CD4-positive, CD25-positive, alpha-beta regulatory T cell (primary cell): ENCODE data around the gene MYPOP. TPM values are rescaled to one million over a fixed set of nuclear protein-coding genes. Genes with fewer than 3 reads are reported as not detected.

Experiments
- ATAC-seq, 2 donors: fragments of 150-1000 bp; cut with Tn5 transposase; one replicate each; pipeline ENCODE4 v1.10.0; 2021; ENCODE audit warnings: low read depth in 2 of 2, moderate number of reproducible peaks in 2 of 2, moderate library complexity in 1 of 2
- DNase-seq, 3 donors: peaks; one replicate each; pipeline versions ENCODE4 v3.0.0 to v3.0.0-alpha.2; 2012 to 2022; ENCODE audit warnings: mixed read lengths in 1 of 3
- H3K27ac ChIP-seq: one replicate; pipeline ENCODE4 v1.7.0; 2013; ENCODE audit warnings: mild to moderate bottlenecking, low read length; ENCODE audit not compliant: insufficient read depth, poor library complexity, severe bottlenecking
- H3K27me3 ChIP-seq: one replicate; pipeline ENCODE4 v1.7.0; 2013; ENCODE audit warnings: low read length; ENCODE audit not compliant: control insufficient read depth, insufficient read depth
- H3K36me3 ChIP-seq: one replicate; pipeline ENCODE4 v1.7.0; 2013; ENCODE audit warnings: mild to moderate bottlenecking, low read length, moderate library complexity; ENCODE audit not compliant: control insufficient read depth, insufficient read depth
- H3K4me1 ChIP-seq: 2 replicates; pipeline ENCODE4 v1.7.0; 2013; ENCODE audit warnings: mild to moderate bottlenecking, low read length; ENCODE audit not compliant: insufficient read depth, control insufficient read depth, poor library complexity, severe bottlenecking
- H3K4me3 ChIP-seq: one replicate; pipeline ENCODE4 v1.7.0; 2013; ENCODE audit warnings: low read depth, mild to moderate bottlenecking, low read length, moderate library complexity
- H3K9me3 ChIP-seq, 2 experiments: 1 replicate in 1 of 2; 2 replicates in 1 of 2; pipeline ENCODE4 v1.7.0; 2013; ENCODE audit warnings: low read length in 2 of 2, mild to moderate bottlenecking in 1 of 2, moderate library complexity in 1 of 2; ENCODE audit not compliant: control insufficient read depth in 2 of 2
- H3K27ac Mint-ChIP-seq, 3 donors: one replicate each; pipeline ENCODE4 v1.8.0; 2020 to 2022; ENCODE audit warnings: mild to moderate bottlenecking in 3 of 3, mixed read lengths in 3 of 3, moderate library complexity in 2 of 3
- H3K27me3 Mint-ChIP-seq: one replicate; pipeline ENCODE4 v1.8.0; 2022; ENCODE audit warnings: mild to moderate bottlenecking, mixed read lengths
- H3K36me3 Mint-ChIP-seq: one replicate; pipeline ENCODE4 v1.8.0; 2020; ENCODE audit warnings: mixed read lengths
- H3K4me1 Mint-ChIP-seq, 4 donors: one replicate each; pipeline ENCODE4 v1.8.0; 2020 to 2022; ENCODE audit warnings: mixed read lengths in 4 of 4, mild to moderate bottlenecking in 1 of 4
- H3K4me3 Mint-ChIP-seq, 4 donors: one replicate each; pipeline ENCODE4 v1.8.0; 2020 to 2022; ENCODE audit warnings: mild to moderate bottlenecking in 4 of 4, mixed read lengths in 4 of 4, moderate library complexity in 3 of 4
- H3K9me3 Mint-ChIP-seq, 7 donors: one replicate each; pipeline ENCODE4 v1.8.0; 2020 to 2022; ENCODE audit warnings: mixed read lengths in 7 of 7, mild to moderate bottlenecking in 3 of 7, moderate library complexity in 2 of 7
- polyA plus RNA-seq, 4 donors: library from polyadenylated mRNA; unstranded; fragments of 300-500 nt; fragmentation: Illumina TruSeq; gene quantifications; one replicate each; pipeline ENCODE4 v1.2.3, GENCODE V29; 2021
- total RNA-seq: library from RNA; stranded (reverse); gene quantifications from one replicate; pipeline ENCODE4 v1.2.3, GENCODE V29; 2022

Gene MYPOP
- total and polyA plus RNA-seq, 5 donors from 2014 or later: 0.17 to 8.7 (median 0.32) TPM; not detected in 1

DNA sequence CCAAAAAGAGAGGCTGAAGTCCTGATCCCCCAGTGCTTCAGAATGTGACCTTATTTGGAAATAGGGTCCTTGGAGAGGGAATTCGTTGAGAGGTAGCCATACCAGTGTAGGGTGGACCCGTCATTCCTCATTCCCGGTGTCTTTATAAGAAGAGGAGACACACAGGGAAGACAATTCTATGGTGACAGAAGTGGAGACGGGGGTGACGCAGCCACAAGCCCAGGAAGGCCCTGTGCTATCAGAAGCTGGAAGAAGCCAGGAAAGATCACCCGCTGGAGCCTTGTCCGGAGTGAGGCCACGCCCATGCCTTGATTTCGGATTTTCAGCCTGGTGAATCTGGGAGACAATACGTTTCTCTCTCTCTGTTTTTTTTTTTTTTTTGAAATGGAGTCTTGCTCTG is 2.6 kb upstream of the MYPOP start:
- peaks cover 4% of the 10 kb centered on the region for H3K36me3 ChIP-seq
- peaks cover 27% of the 10 kb centered on the region for H3K4me1 ChIP-seq
- H3K27me3 ChIP-seq: no peaks in the 10 kb centered on the region
- H3K9me3 ChIP-seq: no peaks in the 10 kb centered on the region
- no peak overlapping the region for H3K27ac ChIP-seq
- peaks cover 3% of the 10 kb centered on the region for H3K36me3 Mint-ChIP-seq
- H3K27ac Mint-ChIP-seq: no peak overlapping the region
- peaks cover 0 to 24% (median 12%) of the 10 kb centered on the region in 4 donors for H3K4me1 Mint-ChIP-seq
- DNase-seq (no peak), ATAC-seq (no peak)
- H3K27me3 Mint-ChIP-seq: peaks cover 14% of the 10 kb centered on the region
- no peak overlapping the region for H3K4me3 ChIP-seq
- peaks cover 0 to 4% (median 0%) of the 10 kb centered on the region in 7 donors for H3K9me3 Mint-ChIP-seq
- H3K4me3 Mint-ChIP-seq: no peak overlapping the region

DNA sequence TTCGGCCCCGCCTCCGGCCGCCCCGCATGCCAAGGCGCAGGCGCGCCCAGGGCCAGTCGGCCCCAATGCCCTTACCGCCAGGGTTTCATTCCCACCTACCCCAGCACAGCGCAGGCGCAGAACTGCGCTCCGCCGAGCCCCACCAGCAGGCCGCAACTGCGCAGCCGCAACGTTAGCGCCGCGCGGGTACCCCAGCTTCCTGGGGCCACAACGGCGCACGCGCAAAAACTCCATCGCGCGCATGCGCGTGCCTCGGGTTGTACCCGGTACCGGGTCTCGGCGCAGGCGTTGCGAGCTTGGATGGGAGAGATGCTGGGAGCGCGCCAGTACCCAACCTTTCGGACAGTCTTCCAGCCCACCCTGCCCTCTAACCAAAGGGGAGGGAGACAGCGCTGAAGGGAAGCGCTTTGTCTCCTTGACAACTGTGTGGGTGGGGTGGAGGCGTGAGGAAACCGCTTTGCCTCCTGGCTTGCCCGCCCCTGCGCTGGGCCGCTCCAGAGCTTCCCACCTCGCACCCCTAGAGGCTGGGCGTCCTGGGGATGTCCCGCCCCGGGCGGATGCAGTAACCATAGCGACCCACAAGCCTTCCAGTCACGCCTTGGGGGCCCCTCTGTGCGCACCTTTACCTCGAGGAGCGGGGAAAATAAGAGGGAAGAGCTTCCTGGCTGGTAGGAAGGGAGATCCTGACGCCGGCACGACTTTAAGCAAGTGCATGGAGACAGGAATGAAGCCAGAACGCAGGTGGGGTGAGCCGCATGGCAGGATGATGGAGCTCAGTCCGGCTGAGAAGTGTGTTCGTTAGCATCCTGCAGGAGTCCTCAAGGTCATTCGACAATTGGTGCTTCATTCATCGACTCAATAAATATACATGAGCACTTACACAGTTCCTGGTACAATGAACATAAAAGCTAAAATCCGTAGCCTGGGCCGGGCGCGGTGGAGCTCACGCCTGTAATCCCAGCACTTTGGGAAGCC is 525 bp upstream of the MYPOP start:
- ATAC-seq: peak; percentile 79 to 80
- H3K9me3 Mint-ChIP-seq: peaks cover 0 to 4% (median 0%) of the 10 kb centered on the region in 7 donors
- H3K9me3 ChIP-seq: no peaks in the 10 kb centered on the region
- no peaks in the 10 kb centered on the region for H3K27me3 ChIP-seq
- peaks cover 10% of the 10 kb centered on the region for H3K36me3 ChIP-seq
- H3K4me3 ChIP-seq: peak overlapping the region; percentile 68
- H3K4me3 Mint-ChIP-seq: peak overlapping the region; percentile 93 to 97 (median 96)
- peak; percentile 97 to 100 (median 99) for DNase-seq
- peaks cover 0 to 34% (median 16%) of the 10 kb centered on the region in 4 donors for H3K4me1 Mint-ChIP-seq
- peaks cover 10% of the 10 kb centered on the region for H3K36me3 Mint-ChIP-seq
- peaks cover 11% of the 10 kb centered on the region for H3K27me3 Mint-ChIP-seq
- peak overlapping the region; percentile 85 for H3K27ac ChIP-seq
- H3K4me1 ChIP-seq: peaks cover 27% of the 10 kb centered on the region
- H3K27ac Mint-ChIP-seq: peak overlapping the region; percentile 77 to 93 (median 89)

DNA sequence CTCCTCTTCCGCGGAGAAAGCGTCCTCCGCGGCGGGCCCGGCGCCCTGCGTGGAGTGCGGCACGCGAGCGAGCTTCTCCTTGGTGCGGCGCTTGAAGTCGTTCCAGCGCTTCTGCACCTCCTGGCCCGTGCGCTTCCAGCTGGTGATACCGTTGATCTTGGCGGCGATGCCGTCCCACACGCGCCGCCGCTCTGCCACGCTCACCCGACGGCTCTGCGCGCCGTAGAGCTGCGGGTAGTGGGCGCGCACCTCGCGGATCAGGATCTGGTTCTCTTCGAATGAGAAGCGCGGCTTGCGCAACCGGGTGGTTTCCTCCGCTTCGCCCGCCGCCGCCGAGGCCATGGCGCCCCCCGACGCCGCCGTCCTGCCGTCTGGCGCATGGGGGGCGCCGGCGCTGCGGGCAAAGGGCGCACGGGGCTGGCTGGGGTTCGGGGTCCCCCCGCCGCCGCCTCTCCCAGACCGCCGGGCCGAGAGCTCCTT is 941 bp downstream of the MYPOP start:
- ATAC-seq: no peak
- peak overlapping the region in 1 of 3 donors; percentile 93 for H3K27ac Mint-ChIP-seq

DNA sequence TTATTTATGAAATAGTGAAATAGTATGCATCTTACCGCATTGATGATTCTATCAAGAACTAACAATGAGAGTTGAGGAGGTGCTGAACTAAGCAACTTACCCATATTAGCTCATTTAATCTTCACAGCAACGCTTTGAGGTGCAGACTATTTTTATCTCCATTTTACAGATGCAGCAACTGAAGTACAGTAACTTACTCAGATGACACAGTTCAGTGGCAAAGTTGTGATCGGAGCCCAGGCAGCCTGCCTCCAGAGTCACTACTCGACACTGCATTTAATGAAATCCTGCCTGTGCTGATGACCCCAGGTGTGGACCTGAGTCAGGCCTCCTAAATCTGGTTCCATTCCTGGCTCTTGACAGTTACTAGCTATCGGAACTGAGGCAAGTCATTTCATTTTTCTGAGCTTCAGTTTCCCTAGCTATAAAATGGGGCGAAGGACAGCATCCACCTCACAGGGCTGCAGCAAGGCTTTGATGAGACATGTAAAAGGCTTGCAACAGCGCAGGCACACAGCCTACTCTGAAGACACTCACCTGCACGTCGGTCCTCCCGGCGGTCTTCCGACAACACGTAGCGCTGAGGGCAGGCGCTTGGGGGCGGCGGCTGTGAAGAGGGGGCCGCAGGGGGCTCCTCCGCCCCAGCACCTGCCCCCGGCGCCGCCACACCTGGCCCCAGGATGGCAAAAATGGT is 1.5 kb downstream of the MYPOP start:
- H3K4me1 Mint-ChIP-seq: peaks cover 0 to 34% (median 16%) of the 10 kb centered on the region in 4 donors
- H3K27ac Mint-ChIP-seq: no peak overlapping the region
- H3K36me3 Mint-ChIP-seq: peaks cover 10% of the 10 kb centered on the region
- Histone ChIP-seq H3K27me3 (no peaks in the 10 kb centered on the region), H3K27ac (no peak overlapping the region), H3K4me1 (peaks cover 27% of the 10 kb centered on the region), H3K36me3 (peaks cover 10% of the 10 kb centered on the region), H3K9me3 (no peaks in the 10 kb centered on the region), H3K4me3 (peak overlapping the region; percentile 18)
- H3K4me3 Mint-ChIP-seq: peak overlapping the region; percentile 62 to 75 (median 70)
- ATAC-seq: no peak
- H3K27me3 Mint-ChIP-seq: peaks cover 4% of the 10 kb centered on the region
- DNase-seq: no peak
- H3K9me3 Mint-ChIP-seq: peaks cover 0 to 3% (median 0%) of the 10 kb centered on the region in 7 donors

More for the DNA sequence above, 941 bp downstream of the MYPOP start:
- Histone ChIP-seq H3K27me3 (no peaks in the 10 kb centered on the region), H3K36me3 (peaks cover 10% of the 10 kb centered on the region), H3K4me1 (peaks cover 27% of the 10 kb centered on the region), H3K27ac (no peak overlapping the region), H3K4me3 (no peak overlapping the region), H3K9me3 (no peaks in the 10 kb centered on the region)
- peaks cover 0 to 4% (median 0%) of the 10 kb centered on the region in 7 donors for H3K9me3 Mint-ChIP-seq
- H3K4me3 Mint-ChIP-seq: peak overlapping the region in 3 of 4 donors; percentile 61 to 96 (median 63)
- peak in 1 of 3 donors; percentile 41 for DNase-seq
- H3K36me3 Mint-ChIP-seq: peaks cover 10% of the 10 kb centered on the region
- H3K27me3 Mint-ChIP-seq: peaks cover 6% of the 10 kb centered on the region
- H3K4me1 Mint-ChIP-seq: peaks cover 0 to 34% (median 16%) of the 10 kb centered on the region in 4 donors

DNA sequence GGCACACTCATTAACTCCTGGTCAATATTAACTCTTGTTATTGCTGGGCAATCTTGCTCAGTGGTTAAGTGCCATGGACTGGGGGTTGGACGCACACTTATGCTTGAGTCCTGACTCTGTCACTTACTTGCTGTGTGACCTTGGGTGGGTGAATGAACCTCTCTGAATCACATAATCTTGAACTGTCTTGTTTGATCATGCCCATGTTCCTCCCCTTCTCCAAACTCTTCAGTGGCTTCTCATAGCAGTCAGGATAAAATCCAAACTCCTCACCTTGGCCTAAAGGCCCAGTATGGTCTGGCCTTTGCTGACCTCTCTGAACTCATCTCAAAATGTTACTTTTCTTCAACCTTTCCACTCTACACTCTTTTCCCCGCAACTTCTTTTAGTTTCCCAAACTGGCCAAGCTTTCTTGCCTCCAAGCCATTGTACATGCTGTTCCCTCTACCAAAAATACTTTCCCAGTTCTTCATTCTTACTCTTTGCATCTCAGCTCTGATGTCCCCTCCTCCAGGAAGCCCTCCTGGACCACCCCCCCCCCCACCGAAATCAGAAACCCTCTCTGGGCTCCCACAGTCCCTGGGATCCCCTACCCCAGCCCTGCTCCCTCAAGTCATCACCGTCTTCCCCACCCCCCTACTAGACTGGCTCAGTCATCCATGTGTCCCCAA is 2.4 kb downstream of the MYPOP start:
- peaks cover 27% of the 10 kb centered on the region for H3K4me1 ChIP-seq
- H3K4me3 Mint-ChIP-seq: peak overlapping the region; percentile 35 to 71 (median 65)
- H3K36me3 Mint-ChIP-seq: peaks cover 17% of the 10 kb centered on the region
- peaks cover 15% of the 10 kb centered on the region for H3K36me3 ChIP-seq
- H3K4me1 Mint-ChIP-seq: peaks cover 0 to 35% (median 16%) of the 10 kb centered on the region in 4 donors
- DNase-seq: no peak
- H3K27ac Mint-ChIP-seq: peak overlapping the region in 1 of 3 donors; percentile 23
- no peak for ATAC-seq
- no peaks in the 10 kb centered on the region for H3K27me3 ChIP-seq
- no peak overlapping the region for H3K4me3 ChIP-seq
- no peaks in the 10 kb centered on the region for H3K9me3 ChIP-seq
- no peak overlapping the region for H3K27ac ChIP-seq
- peaks cover 4% of the 10 kb centered on the region for H3K27me3 Mint-ChIP-seq
- H3K9me3 Mint-ChIP-seq: peaks cover 0 to 3% (median 0%) of the 10 kb centered on the region in 7 donors

DNA sequence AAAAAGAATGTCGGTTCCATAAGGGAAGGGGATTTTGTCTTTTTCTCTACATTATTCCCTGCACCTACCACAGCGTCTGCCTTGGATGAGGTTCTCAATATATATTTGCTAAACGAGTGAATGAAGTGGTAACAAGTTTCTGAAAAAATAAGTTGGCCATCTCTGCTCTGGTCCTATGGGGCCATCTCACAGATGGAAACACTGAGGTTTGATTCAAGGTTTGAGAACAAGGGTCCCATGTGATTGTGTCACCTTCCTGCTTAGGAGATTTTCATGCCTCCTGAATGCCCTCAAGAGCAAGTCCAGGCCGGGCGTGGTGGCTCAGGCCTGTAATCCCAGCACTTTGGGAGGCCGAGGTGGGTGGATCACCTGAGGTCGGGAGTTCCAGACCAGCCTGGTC is 3.2 kb downstream of the MYPOP start:
- Histone ChIP-seq H3K4me1 (peaks cover 27% of the 10 kb centered on the region), H3K36me3 (peaks cover 17% of the 10 kb centered on the region), H3K27ac (no peak overlapping the region), H3K4me3 (no peak overlapping the region), H3K27me3 (no peaks in the 10 kb centered on the region), H3K9me3 (no peaks in the 10 kb centered on the region)
- DNase-seq (no peak), ATAC-seq (no peak)
- Mint-ChIP-seq H3K4me3 (peak overlapping the region in 1 of 4 donors; percentile 19), H3K27me3 (peaks cover 4% of the 10 kb centered on the region), H3K4me1 (peaks cover 0 to 39% (median 16%) of the 10 kb centered on the region in 4 donors), H3K9me3 (peaks cover 0 to 3% (median 0%) of the 10 kb centered on the region in 7 donors), H3K36me3 (peaks cover 20% of the 10 kb centered on the region), H3K27ac (peak overlapping the region in 1 of 3 donors; percentile 35)

DNA sequence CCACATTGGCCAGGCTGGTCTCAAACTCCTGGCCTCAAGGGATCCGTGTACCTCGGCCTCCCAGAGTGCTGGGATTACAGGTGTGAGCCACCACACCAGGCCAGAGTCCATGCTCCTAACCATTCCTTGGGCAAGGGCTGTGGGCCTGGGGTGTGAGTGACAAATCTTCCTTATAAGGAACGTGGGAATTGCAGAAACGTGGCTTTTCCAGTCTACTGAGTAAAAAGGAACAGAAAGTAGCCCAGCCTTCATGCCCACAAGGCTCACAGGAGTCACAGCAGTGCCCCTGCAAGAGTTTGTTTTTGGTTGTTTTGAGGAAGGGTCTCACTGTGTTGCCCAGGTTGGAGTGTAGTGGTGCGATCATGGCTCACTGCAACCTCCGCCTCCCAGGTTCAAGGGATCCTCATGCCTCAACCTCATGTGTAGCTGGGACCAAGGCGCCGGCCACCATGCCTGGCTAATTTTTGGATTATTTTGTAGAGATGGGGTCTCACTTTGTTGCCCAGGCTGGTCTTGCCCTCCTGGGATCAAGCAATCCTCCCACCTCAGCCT is 5.1 kb downstream of the MYPOP start:
- Mint-ChIP-seq H3K36me3 (peaks cover 25% of the 10 kb centered on the region), H3K4me1 (peaks cover 0 to 31% (median 12%) of the 10 kb centered on the region in 4 donors), H3K27me3 (no peaks in the 10 kb centered on the region), H3K27ac (no peak overlapping the region), H3K4me3 (no peak overlapping the region), H3K9me3 (no peaks in the 10 kb centered on the region)
- no peaks in the 10 kb centered on the region for H3K27me3 ChIP-seq
- peaks cover 19% of the 10 kb centered on the region for H3K4me1 ChIP-seq
- H3K36me3 ChIP-seq: peaks cover 17% of the 10 kb centered on the region
- no peak overlapping the region for H3K27ac ChIP-seq
- ATAC-seq: no peak
- H3K9me3 ChIP-seq: no peaks in the 10 kb centered on the region
- DNase-seq: no peak
- no peak overlapping the region for H3K4me3 ChIP-seq
